ENCODE data around the gene OR4P4.

- TF ChIP-seq CTCF (IDR thresholded peaks at IDR 0.05) (no peak), EZH2 (IDR thresholded peaks at IDR 0.05) (no peak), EZH2phosphoT487 (IDR thresholded peaks at IDR 0.05) (no peak)
Observed at GRCh38 chr11:55661901-55662300, 27.0 kb downstream of the OR4P4 start, which contains the start of gene OR4C6.
